Fibroblast of lung (primary cell): ENCODE results near the gene NDST1.

ENCODE experiments used
- CTCF ChIP-seq, 2 donors: IDR thresholded peaks in 1 of 2; conservative IDR thresholded peaks in 1 of 2; 1 replicate in 1 of 2; 2 replicates in 1 of 2; pipeline ENCODE4 v1.5.1; 2011 to 2012; ENCODE audit warnings: low read length in 2 of 2, control low read depth in 1 of 2, inconsistent platforms in 1 of 2, low read depth in 1 of 2, mild to moderate bottlenecking in 1 of 2
- EZH2 ChIP-seq: IDR thresholded peaks from 2 replicates; pipeline ENCODE4 v1.5.1; 2012; ENCODE audit warnings: low read length, control low read depth, mild to moderate bottlenecking; ENCODE audit errors: missing control alignments

GRCh38 chr5:150505816-150506215, 2.1 kb upstream of the NDST1 start:
- TF ChIP-seq CTCF (conservative IDR thresholded peaks at IDR 0.05 in 1 of 2, IDR thresholded peaks at IDR 0.05 in 1 of 2; ENCODE audit: low read depth in 1 of 2, low read length in 2 of 2) (no peak), EZH2 (no peak)
